Neural progenitor cell (in vitro differentiated cells): ENCODE results near the gene PEX3. TPM values are rescaled to one million over a fixed set of nuclear protein-coding genes. Genes with fewer than 3 reads are reported as not detected.
"Not testable (repeated sequence)": the region's sequence is repeated elsewhere in the genome, so short reads cannot be mapped to it uniquely, and the experiment has no call there.

Source experiments
- DNase-seq: peaks from one replicate; pipeline ENCODE4 v3.0.0-alpha.2; 2016; ENCODE audit warnings: low spot score
- H2AFZ ChIP-seq: fragments of 200-600 bp; sonication (generic); replicated peaks from 2 replicates; pipeline ENCODE4 v1.6.1; 2016; ENCODE audit warnings: antibody characterized with exemption
- H3F3A ChIP-seq: fragments of 200-600 bp; sonication (generic); 2 replicates; pipeline ENCODE4 v1.6.1; 2016; ENCODE audit warnings: antibody characterized with exemption, low read depth
- H3K27ac ChIP-seq: fragments of 200-600 bp; sonication (generic); 2 replicates; pipeline ENCODE4 v1.5.1; 2016; ENCODE audit warnings: mild to moderate bottlenecking
- H3K27me3 ChIP-seq: fragments of 200-600 bp; sonication (generic); 2 replicates; pipeline ENCODE4 v1.6.1; 2016; ENCODE audit warnings: mild to moderate bottlenecking, moderate library complexity
- H3K36me3 ChIP-seq: fragments of 200-600 bp; sonication (generic); 2 replicates; pipeline ENCODE4 v1.5.1; 2016
- H3K4me1 ChIP-seq: fragments of 200-600 bp; sonication (generic); 2 replicates; pipeline ENCODE4 v1.6.1; 2016; ENCODE audit warnings: mixed run types
- H3K4me2 ChIP-seq: fragments of 200-600 bp; sonication (generic); 2 replicates; pipeline ENCODE4 v1.6.1; 2016
- H3K4me3 ChIP-seq: fragments of 200-600 bp; sonication (generic); 2 replicates; pipeline ENCODE4 v1.5.1; 2016
- H3K79me2 ChIP-seq: fragments of 200-600 bp; sonication (generic); 2 replicates; pipeline ENCODE4 v1.6.1; 2016; ENCODE audit warnings: low read depth
- H3K9ac ChIP-seq: fragments of 200-600 bp; sonication (generic); 2 replicates; pipeline ENCODE4 v1.6.1; 2016
- H3K9me3 ChIP-seq: fragments of 200-600 bp; sonication (generic); 2 replicates; pipeline ENCODE4 v1.5.1; 2016; ENCODE audit warnings: low read depth
- H4K20me1 ChIP-seq: fragments of 200-600 bp; sonication (generic); 2 replicates; pipeline ENCODE4 v1.6.1; 2016; ENCODE audit warnings: low read depth
- H3K27ac Mint-ChIP-seq: 3 replicates; pipeline ENCODE4 v1.8.0; 2021; ENCODE audit warnings: mixed read lengths
- H3K27me3 Mint-ChIP-seq: 2 replicates; pipeline ENCODE4 v1.8.0; 2022; ENCODE audit warnings: low read depth, mild to moderate bottlenecking, inconsistent platforms, moderate library complexity, mixed read lengths; ENCODE audit not compliant: insufficient read depth
- H3K36me3 Mint-ChIP-seq: 3 replicates; pipeline ENCODE4 v1.8.0; 2021; ENCODE audit warnings: mixed read lengths
- H3K4me1 Mint-ChIP-seq: 3 replicates; pipeline ENCODE4 v1.8.0; 2021; ENCODE audit warnings: mixed read lengths
- H3K4me3 Mint-ChIP-seq: 3 replicates; pipeline ENCODE4 v1.8.0; 2021; ENCODE audit warnings: mild to moderate bottlenecking, moderate library complexity, mixed read lengths
- H3K9me3 Mint-ChIP-seq: 3 replicates; pipeline ENCODE4 v1.8.0; 2020; ENCODE audit warnings: mixed read lengths
- EZH2 ChIP-seq: fragments of 200-600 bp; sonication (generic); IDR thresholded peaks from 2 replicates; pipeline ENCODE4 v1.6.1; 2017; ENCODE audit warnings: antibody characterized with exemption, mild to moderate bottlenecking, moderate library complexity
- EZH2phosphoT487 ChIP-seq: fragments of 200-600 bp; sonication (generic); IDR thresholded peaks from 2 replicates; pipeline ENCODE4 v1.6.1; 2017; ENCODE audit warnings: antibody characterized with exemption
- total RNA-seq: library from RNA; depleted of rRNA; stranded (reverse); fragments of >200 nt; gene quantifications from 2 replicates; pipeline ENCODE4 v1.2.3, GENCODE V29; 2015; ENCODE audit warnings: low replicate concordance
- TF ChIP-seq, protein P1 (sequence below): fragments of 200-600 bp; sonication (generic); IDR thresholded peaks from 2 replicates; pipeline ENCODE4 v1.5.1; 2017; ENCODE audit warnings: antibody characterized with exemption, mild to moderate bottlenecking

PEX3 gene
- total RNA-seq, 1 donor from 2014 or later = 25.5 TPM

DNA sequence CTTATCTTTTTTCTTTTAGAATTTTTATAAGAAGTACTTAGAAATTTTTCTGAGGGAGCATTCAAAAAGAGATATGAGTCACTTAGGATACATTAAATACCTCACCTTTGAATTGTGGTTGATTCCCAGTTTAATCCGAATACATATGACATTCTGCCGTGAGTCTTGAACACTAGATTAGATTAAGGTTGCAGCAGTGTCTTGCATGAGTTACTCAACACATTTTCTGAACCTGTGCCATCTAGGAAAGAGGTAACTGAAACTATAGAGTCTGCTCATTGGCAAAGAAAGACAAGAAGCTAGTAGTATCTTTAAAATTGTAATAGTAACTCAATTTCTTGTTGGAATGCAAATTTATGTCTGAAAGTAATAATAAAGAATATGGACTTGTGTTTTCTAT is 14.9 kb downstream of the PEX3 start:
- Mint-ChIP-seq H3K27ac (no peak overlapping the region), H3K36me3 (peaks cover 3% of the 10 kb centered on the region), H3K27me3 (no peaks in the 10 kb centered on the region), H3K4me3 (no peak overlapping the region), H3K4me1 (no peaks in the 10 kb centered on the region), H3K9me3 (no peaks in the 10 kb centered on the region)
- Histone ChIP-seq H3K4me2 (no peak overlapping the region), H3K9ac (no peak overlapping the region), H3F3A (no peaks in the 10 kb centered on the region), H2AFZ (no peak overlapping the region), H4K20me1 (no peaks in the 10 kb centered on the region), H3K36me3 (no peaks in the 10 kb centered on the region), H3K4me3 (no peak overlapping the region), H3K27ac (no peak overlapping the region), H3K4me1 (no peaks in the 10 kb centered on the region), H3K79me2 (no peaks in the 10 kb centered on the region), H3K27me3 (no peaks in the 10 kb centered on the region), H3K9me3 (no peaks in the 10 kb centered on the region)
- TF ChIP-seq, protein P1, sequence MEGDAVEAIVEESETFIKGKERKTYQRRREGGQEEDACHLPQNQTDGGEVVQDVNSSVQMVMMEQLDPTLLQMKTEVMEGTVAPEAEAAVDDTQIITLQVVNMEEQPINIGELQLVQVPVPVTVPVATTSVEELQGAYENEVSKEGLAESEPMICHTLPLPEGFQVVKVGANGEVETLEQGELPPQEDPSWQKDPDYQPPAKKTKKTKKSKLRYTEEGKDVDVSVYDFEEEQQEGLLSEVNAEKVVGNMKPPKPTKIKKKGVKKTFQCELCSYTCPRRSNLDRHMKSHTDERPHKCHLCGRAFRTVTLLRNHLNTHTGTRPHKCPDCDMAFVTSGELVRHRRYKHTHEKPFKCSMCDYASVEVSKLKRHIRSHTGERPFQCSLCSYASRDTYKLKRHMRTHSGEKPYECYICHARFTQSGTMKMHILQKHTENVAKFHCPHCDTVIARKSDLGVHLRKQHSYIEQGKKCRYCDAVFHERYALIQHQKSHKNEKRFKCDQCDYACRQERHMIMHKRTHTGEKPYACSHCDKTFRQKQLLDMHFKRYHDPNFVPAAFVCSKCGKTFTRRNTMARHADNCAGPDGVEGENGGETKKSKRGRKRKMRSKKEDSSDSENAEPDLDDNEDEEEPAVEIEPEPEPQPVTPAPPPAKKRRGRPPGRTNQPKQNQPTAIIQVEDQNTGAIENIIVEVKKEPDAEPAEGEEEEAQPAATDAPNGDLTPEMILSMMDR = no peak
- no peak for TF ChIP-seq EZH2
- TF ChIP-seq EZH2phosphoT487 = no peak
- DNase-seq = no peak

DNA sequence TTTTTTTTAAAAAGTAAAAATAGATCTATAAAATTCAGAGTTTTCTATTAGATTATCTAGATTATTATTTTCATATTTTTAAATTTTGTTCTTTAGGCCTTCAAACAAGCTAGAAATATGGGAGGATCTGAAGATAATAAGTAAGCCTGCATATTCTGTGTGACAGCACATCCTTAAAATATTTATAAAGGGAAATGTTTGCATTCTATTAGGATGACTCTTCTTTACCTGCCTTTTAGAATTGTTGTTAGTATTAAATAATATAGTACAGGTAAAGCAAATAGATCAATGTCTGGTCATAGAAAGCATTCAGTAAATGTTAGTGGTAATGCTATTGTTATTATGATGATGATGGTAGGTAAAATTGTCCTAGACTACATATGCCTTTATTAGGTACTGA is 17.4 kb downstream of the PEX3 start:
- Histone ChIP-seq H3K4me3 (no peak overlapping the region), H3K4me1 (no peaks in the 10 kb centered on the region), H3K9ac (no peak overlapping the region), H3F3A (no peaks in the 10 kb centered on the region), H3K27ac (no peak overlapping the region), H3K9me3 (no peaks in the 10 kb centered on the region), H3K36me3 (no peaks in the 10 kb centered on the region), H3K4me2 (no peak overlapping the region), H3K79me2 (no peaks in the 10 kb centered on the region), H2AFZ (no peak overlapping the region), H4K20me1 (no peaks in the 10 kb centered on the region), H3K27me3 (no peaks in the 10 kb centered on the region)
- no peak for DNase-seq
- no peaks in the 10 kb centered on the region for H3K9me3 Mint-ChIP-seq
- no peak for TF ChIP-seq EZH2phosphoT487
- no peak for TF ChIP-seq EZH2
- TF ChIP-seq, protein P1 = no peak
- no peaks in the 10 kb centered on the region for H3K4me1 Mint-ChIP-seq
- no peak overlapping the region for H3K27ac Mint-ChIP-seq
- peaks cover under 1% of the 10 kb centered on the region for H3K36me3 Mint-ChIP-seq
- no peak overlapping the region for H3K4me3 Mint-ChIP-seq
- no peaks in the 10 kb centered on the region for H3K27me3 Mint-ChIP-seq

DNA sequence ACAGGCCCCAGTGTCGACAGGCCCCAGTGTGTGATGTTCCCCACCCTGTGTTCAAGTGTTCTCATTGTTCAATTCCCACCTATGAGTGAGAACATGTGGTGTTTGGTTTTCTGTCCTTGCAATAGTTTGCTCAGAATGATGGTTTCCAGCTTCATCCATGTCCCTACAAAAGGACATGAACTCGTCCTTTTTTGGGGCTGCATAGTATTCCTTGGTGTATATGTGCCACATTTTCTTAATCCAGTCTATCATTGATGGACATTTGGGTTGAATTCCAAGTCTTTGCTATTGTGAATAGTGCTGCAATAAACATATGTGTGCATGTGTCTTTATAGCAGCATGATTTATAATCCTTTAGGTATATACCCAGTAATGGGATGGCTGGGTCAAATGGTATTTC is 18.2 kb downstream of the PEX3 start:
- not testable (repeated sequence) for H3K27me3 Mint-ChIP-seq, H3K9ac ChIP-seq, H3K4me2 ChIP-seq, H3K27ac ChIP-seq, H3K79me2 ChIP-seq, H3K9me3 Mint-ChIP-seq, H3K4me1 Mint-ChIP-seq, H3K4me3 ChIP-seq, H3K27me3 ChIP-seq, H3F3A ChIP-seq, H2AFZ ChIP-seq, H3K4me3 Mint-ChIP-seq, H3K36me3 Mint-ChIP-seq, H3K4me1 ChIP-seq, H3K9me3 ChIP-seq, H4K20me1 ChIP-seq, H3K36me3 ChIP-seq, H3K27ac Mint-ChIP-seq, DNase-seq

DNA sequence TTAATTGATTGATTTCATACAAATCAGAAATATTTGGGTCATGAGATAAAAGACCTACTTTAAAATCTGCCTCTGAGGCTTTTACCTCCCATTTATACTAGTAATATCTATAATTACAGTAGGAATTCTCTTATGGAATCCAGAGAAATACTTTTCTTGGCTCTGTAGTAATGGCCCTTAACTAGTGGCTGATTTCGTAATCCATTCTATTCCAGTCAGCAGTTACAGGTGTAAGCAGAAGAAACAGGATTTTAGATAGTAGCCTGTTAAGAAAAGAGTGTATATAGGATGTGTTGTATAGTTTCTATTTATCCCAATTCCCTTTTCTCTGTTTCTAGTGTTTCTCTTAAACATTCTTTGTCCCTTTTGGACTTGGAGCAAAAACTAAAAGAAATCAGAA is 21.2 kb downstream of the PEX3 start:
- no peaks in the 10 kb centered on the region for H3K9me3 Mint-ChIP-seq
- TF ChIP-seq, protein P1 = no peak
- no peak for TF ChIP-seq EZH2
- no peak for TF ChIP-seq EZH2phosphoT487
- no peaks in the 10 kb centered on the region for H3K4me1 Mint-ChIP-seq
- no peak overlapping the region for H3K4me2 ChIP-seq
- no peaks in the 10 kb centered on the region for H4K20me1 ChIP-seq
- no peak overlapping the region for H3K27ac ChIP-seq
- H3K27ac Mint-ChIP-seq = no peak overlapping the region
- no peaks in the 10 kb centered on the region for H3K4me1 ChIP-seq
- H3F3A ChIP-seq = no peaks in the 10 kb centered on the region
- no peaks in the 10 kb centered on the region for H3K36me3 ChIP-seq
- H3K36me3 Mint-ChIP-seq = peaks cover 5% of the 10 kb centered on the region
- H3K27me3 ChIP-seq = no peaks in the 10 kb centered on the region
- no peak overlapping the region for H3K4me3 ChIP-seq
- no peaks in the 10 kb centered on the region for H3K27me3 Mint-ChIP-seq
- no peak overlapping the region for H3K4me3 Mint-ChIP-seq
- H3K9ac ChIP-seq = no peak overlapping the region
- no peaks in the 10 kb centered on the region for H3K9me3 ChIP-seq
- H2AFZ ChIP-seq = no peak overlapping the region
- no peaks in the 10 kb centered on the region for H3K79me2 ChIP-seq
- DNase-seq = no peak
